T47D (cell line): ENCODE results near the gene FRMPD2.
"Not testable (repeated sequence)": the region's sequence is repeated elsewhere in the genome, so short reads cannot be mapped to it uniquely, and the experiment has no call there.

ENCODE experiments used
- DNase-seq, 2 experiments: peaks; one replicate each; pipeline versions ENCODE4 v3.0.0 to v3.0.0-alpha.2; 2011 to 2012; ENCODE audit warnings: low read depth in 1 of 2, low spot score in 1 of 2
- JUND ChIP-seq: IDR thresholded peaks from 2 replicates; pipeline ENCODE4 v1.6.1; 2012; ENCODE audit warnings: low read depth
- in situ Hi-C: cut with HindIII; loops from 2 replicates; pipeline ENCODE4 v1.10.0; 2016; ENCODE audit warnings: low sequenced_read_pairs, low pct_unique_long_range_greater_than_20kb

FRMPD2 gene

DNA sequence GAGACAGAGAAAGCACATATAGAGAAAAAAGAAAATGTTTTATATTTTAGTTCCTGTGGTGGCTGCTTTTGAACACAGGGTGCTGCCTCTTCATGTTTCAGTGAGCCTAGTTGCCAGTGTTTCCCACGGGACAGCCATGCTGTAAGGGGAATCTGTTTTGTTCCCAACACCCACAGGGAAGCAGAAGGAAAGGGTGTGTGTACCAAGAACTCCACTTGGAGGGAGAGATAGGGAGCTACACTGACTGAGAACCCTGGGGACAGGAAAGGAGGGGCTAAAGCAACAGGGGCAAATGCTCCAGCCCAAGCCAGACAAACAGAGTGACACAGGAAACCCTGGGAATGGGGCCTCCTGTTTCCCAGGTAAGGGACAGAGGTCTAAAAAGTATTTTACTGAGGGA is 40.2 kb downstream of the FRMPD2 start:
- TF ChIP-seq JUND, result no peak
- DNase-seq, result no peak
- in situ Hi-C loops, result no loop called here

DNA sequence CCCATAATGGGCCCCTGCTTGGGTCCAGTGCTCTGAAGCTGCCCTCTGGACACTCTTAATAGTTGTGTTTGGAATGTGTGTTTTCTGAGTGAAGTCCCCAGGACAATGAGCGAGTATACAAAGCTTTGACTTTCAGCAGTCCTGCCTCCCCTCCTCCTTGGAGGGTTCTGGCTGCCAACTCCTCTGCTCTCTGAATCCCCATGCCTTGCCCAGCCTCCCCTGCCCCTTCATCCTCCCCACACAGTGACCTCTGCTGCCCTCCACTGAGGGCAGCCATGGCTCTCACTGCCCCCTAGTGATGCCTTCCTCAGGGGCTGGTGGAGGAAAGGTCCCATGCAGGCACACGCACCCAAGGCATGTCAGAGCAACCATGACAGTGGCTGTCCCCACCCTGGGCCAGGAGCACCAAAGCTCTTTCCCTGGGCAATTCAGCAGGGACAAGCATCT is 40.9 kb downstream of the FRMPD2 start:
- no peak for DNase-seq
- in situ Hi-C loops, result no loop called here
- TF ChIP-seq JUND, result no peak

DNA sequence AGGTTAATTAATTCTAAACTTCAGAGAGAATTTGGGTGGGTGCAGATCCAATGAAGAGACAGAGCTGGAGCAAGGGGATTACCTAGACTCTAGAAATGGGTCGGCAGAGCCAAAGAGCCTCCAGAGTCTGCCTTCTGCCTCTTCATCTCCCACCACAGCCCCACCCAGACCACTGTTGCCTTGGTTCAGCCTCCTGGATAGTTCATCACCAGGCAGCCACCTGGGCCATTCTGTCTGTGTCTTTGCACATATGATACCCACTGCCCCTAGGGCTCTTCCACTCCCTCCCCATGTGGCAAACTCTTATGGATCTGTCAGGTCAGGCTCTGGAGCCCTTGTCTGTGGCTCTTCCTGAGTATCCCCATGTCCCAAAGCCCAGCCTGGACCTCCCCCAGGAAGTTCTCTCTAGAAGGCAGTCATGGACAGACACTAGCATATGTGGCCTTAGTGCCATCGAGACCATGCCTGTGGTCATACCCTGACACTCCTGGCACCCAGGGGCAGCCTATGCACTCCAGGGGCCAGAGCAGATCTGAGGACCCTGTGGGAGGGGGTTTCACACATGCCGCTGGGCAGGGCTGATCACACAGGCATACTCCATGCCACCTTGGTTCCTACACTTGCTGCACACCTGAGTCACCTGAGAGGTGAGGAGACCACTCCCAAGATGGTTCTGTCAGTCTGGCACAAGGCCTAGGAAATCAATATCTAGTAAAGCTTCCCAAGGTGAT is 41.6 kb downstream of the FRMPD2 start:
- in situ Hi-C loops, result no loop called here
- TF ChIP-seq JUND, result no peak
- no peak for DNase-seq

DNA sequence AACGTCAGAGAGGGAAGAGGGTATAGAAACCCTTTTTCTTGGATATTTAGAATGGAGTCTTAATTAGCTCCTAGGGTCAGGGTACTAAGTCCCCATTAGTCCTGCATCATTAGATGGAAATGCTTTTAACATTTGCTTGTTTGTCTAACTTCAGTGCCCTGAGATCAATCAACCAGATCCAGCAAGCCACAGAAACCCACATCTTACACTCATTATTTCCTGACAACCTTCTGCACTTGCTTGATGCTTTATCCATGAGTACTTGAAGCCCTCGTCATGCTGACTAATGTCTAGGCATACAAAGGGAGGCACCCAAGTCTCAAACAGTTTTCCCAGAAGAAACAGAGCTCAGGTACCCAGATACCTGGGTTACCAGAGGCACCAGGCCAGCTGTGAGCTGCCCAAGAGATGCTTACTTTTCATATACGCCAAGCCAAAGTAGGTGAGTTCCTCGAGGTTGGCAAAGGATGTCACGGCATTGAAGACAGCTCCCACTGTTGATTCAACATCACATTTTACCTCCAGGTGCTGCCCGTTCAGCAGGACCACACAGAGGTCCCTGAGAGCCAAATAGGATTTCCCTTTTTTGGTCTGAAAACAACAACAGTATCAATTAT is 42.7 kb downstream of the FRMPD2 start:
- DNase-seq, result no peak
- in situ Hi-C loops, result no loop called here
- TF ChIP-seq JUND, result no peak

DNA sequence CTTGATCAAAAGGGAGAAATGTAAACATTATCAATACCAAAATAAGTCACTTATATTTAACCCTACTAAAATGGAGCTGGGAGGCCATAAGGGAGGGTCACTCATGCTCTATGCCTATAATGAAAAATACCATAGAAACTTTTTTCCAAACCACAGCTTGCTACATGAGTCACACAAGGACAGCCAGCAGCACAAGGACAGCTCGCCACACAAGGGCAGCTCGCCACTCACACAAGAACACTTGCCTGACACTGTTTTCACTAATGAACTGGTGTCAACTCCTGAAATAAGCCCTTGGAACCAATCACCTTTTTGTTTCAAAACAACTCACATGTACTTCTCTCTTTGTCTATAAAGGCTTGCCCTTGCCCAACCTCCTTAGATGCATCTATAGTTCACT is 43.3 kb downstream of the FRMPD2 start:
- no peak for DNase-seq
- in situ Hi-C loops, result no loop called here
- TF ChIP-seq JUND, result no peak

DNA sequence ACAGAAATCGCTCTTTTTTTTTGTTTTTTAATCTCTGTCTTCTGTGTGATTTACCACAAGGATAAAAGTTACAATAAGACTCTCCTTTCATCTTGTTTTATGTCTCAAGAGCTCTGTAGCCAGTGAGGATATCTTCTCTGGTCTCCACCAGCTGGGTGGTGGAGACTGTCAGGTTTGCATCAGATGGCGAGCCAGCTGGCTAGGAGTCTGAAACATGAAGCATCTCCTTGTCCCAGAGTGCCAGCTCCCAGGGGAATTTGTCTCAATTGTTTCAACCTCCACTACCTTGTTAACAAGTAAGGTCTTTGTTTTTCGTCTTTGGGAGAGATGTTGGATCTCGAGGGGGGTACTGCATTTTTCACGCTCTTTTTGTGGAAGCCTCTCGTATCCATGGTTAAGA is 47.3 kb downstream of the FRMPD2 start:
- in situ Hi-C loops, result no loop called here
- no peak for DNase-seq
- no peak for TF ChIP-seq JUND

DNA sequence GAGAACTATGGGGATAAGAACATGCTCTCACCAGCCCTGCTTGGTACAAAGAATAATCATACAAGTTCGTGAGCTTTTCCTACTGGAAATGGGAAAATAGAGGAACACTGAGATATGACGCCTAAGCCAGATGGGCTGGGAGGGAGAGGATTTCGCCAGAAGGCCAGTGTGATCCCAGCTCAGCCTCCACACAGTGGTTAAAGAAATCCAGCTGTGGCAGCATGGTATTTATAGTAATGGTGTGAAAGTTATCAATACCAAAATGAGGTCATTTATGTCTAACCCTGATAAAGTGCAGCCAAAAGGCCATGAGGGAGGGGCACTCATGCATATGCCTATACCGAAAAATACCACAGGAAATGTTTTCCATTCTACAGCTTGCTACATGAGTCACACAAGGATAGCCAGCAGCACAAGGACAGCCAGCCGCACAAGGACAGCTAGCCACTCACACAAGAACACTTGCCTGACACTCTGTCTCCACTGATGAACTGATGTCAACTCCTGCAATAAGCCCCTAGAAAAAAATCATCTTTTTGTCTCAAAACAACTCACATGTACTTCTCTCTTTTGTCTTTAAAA is 49.4 kb downstream of the FRMPD2 start:
- TF ChIP-seq JUND, result no peak
- in situ Hi-C loops, result no loop called here
- no peak for DNase-seq

DNA sequence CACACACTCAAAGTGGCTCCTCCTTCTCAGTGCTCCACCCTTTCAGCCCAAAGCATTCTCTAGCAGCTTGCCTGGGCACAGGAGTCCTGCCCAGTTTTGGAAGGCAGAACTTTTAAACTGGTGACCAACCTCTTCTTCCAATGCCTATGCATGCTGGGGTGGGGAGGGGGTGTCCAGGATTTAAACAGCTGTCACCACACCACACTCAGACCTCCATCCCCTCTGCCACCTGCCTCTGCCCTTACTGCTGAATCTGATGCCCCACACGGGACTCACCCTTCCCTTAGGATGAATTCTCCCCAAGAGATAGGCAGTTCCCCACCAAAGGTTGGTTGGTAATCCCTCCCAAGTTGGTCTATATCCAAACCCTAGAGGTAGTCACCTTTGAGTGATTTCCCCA is 50.2 kb downstream of the FRMPD2 start:
- in situ Hi-C loops, result no loop called here
- DNase-seq, result no peak
- no peak for TF ChIP-seq JUND

DNA sequence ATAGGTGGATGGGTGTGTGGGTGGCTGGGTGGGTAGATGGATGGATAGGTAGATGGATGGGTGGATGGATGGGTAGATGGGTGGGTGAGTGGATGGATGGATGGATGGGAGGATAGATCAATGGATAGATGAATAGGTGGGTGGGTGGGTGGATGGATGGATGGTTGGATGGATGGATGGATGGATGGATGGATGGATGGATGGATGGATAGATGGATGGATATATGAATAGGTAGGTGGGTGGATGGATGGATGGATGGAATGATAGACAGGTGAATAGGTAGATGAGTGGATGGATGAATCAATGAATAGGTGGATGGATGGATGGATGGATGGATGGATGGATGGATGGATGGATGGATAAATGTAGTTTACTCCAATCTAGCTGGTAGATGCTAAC is 52.7 kb downstream of the FRMPD2 start:
- DNase-seq, result no peak
- in situ Hi-C loops, result no loop called here
- TF ChIP-seq JUND, result no peak

DNA sequence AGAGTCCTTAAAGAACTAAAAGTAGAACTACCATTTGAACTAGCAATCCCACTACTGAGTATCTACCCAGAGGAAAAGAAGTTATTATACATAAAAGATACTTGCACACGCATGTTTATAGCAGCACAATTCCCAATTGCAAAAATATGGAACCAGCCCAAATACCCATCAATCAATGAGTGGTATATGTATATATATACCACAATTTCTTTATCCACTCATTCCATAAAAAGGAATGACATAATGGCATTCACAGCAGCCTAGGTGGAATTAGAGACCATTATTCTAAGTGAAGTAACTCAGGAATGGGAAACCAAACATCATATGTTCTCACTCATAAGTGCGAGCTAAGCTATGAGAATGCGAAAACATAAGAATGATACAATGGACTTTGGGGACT is 53.5 kb downstream of the FRMPD2 start:
- DNase-seq, in situ Hi-C loops: not testable (repeated sequence)

DNA sequence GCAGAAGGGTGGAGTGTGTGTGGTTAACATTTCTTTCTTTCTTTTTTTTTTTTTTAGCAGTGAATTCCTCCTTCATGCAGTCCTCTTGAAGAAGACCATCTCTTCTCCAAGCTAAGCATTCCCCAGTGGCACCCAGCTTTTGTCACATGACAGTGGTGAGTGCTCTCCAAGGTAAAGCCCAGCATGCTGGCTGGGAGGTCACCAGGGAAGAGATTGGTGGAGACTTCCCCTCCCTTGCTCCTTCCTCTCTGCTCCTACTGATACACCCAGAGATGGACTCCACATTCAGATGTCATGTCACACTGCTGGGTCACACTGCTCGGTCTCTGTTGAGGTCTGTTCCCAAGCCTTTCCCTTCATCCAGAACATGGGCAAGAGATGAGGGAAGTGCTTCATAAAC is 55.3 kb downstream of the FRMPD2 start:
- in situ Hi-C loops, result no loop called here
- no peak for TF ChIP-seq JUND
- DNase-seq, result no peak

DNA sequence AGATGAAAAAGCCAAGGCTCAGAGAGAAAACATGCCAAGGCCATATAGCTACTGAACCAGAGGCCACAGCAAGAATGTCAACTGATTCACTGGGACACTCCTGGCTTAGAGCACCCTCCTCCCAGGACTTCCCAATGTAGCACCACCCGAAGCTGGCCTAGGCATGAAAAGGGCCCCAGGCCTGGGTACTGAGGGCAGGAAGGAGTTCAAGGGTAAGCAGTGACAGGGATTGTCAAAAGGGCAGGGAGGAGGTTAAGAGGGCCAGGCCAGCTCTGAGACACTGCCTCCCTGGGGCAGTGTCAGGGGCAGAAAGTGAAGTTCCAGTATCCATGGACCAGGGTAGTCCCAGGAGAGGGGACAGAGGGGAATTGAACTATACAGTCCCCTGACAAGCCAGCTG is 57.8 kb downstream of the FRMPD2 start:
- in situ Hi-C loops, result no loop called here
- DNase-seq, result no peak
- TF ChIP-seq JUND, result no peak

DNA sequence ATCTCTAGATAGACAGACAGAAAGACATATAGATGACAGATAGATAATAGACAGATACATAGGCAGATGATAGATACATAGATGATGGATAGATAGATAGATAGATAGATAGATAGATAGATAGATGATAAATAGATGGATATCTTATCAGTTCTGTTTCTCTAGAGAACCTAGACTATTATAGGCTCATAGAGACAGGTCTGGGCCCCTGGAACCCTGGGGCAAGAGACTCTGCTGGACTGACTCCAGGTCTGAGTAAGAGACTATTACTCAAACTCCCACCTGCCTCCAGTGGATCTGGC is 58.3 kb downstream of the FRMPD2 start:
- TF ChIP-seq JUND, result no peak
- in situ Hi-C loops, result no loop called here
- no peak for DNase-seq
